Measurements from ENCODE around the gene PHAF1. TPM values are rescaled to one million over a fixed set of nuclear protein-coding genes. Genes with fewer than 3 reads are reported as not detected.

Gene PHAF1
- total and polyA plus RNA-seq, 9 of the 15 experiments (the other 6 are each of a cell fraction or from before 2014, with no cell fraction given) = 5.1 to 25.4 (median 13.8) TPM

- peaks cover 33 to 72% of the 10 kb centered on the region in 2 experiments for H3K4me1 ChIP-seq (replicated peaks in 1 of 2; ENCODE audit: control insufficient read depth in 2 of 2, insufficient read depth in 2 of 2, low read length in 2 of 2)
- 79% methylated on average over 14 of the region's 15 CpGs for WGBS (ENCODE audit: insufficient coverage, low coverage, missing lambda C conversion rate)
- CTCF ChIA-PET (ENCODE audit: low intra/inter-chr PET ratio) = no interaction called here
- no peak overlapping the region; a peak in 1 of 4 replicates for H3K9ac ChIP-seq (ENCODE audit: insufficient read depth in 1 of 2, low read depth in 2 of 2, low read length in 2 of 2)
- FAIRE-seq = no peak
- H3K9me3 ChIP-seq (replicated peaks; ENCODE audit: control insufficient read depth, insufficient read depth, low read depth, low read length) = no peaks in the 10 kb centered on the region
- peaks cover 11% of the 10 kb centered on the region for H4K20me1 ChIP-seq (replicated peaks; ENCODE audit: control insufficient read depth, insufficient read depth, low read length)
- peaks cover 11% of the 10 kb centered on the region for H3K36me3 ChIP-seq (ENCODE audit: control insufficient read depth, insufficient read depth, low read length)
- H3K9me1 ChIP-seq (ENCODE audit: control insufficient read depth, insufficient read depth, low read length) = no peaks in the 10 kb centered on the region
- no peak overlapping the region for H2AFZ ChIP-seq (ENCODE audit: low read depth, low read length)
- no peak overlapping the region for H3K4me2 ChIP-seq (ENCODE audit: insufficient read depth, low read length)
- H3K79me2 ChIP-seq (ENCODE audit: control insufficient read depth, insufficient read depth, low read length) = peaks cover 26% of the 10 kb centered on the region
- no TSS peak for BruUV-seq (replicated peaks)
- H3K4me3 ChIP-seq = no peak overlapping the region
- H3K27ac ChIP-seq (ENCODE audit: extremely low read depth, low read depth, low read length) = no peak overlapping the region
- ATAC-seq = no peak
- no peak for TF ChIP-seq SIX5 (IDR thresholded peaks at IDR 0.05; ENCODE audit: borderline replicate concordance in 1 of 2, insufficient read depth in 1 of 2, low read depth in 1 of 2, low read length in 2 of 2)
- no peak for TF ChIP-seq KAT8 (IDR thresholded peaks at IDR 0.05; ENCODE audit: low read depth)
- TF ChIP-seq NR2C1 (IDR thresholded peaks at IDR 0.05) = no peak
- TF ChIP-seq NR2C1 (tag; IDR thresholded peaks at IDR 0.05) = no peak
- TF ChIP-seq, protein P1, sequence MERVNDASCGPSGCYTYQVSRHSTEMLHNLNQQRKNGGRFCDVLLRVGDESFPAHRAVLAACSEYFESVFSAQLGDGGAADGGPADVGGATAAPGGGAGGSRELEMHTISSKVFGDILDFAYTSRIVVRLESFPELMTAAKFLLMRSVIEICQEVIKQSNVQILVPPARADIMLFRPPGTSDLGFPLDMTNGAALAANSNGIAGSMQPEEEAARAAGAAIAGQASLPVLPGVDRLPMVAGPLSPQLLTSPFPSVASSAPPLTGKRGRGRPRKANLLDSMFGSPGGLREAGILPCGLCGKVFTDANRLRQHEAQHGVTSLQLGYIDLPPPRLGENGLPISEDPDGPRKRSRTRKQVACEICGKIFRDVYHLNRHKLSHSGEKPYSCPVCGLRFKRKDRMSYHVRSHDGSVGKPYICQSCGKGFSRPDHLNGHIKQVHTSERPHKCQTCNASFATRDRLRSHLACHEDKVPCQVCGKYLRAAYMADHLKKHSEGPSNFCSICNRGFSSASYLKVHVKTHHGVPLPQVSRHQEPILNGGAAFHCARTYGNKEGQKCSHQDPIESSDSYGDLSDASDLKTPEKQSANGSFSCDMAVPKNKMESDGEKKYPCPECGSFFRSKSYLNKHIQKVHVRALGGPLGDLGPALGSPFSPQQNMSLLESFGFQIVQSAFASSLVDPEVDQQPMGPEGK (CRISPR knock-in tag; IDR thresholded peaks at IDR 0.05; ENCODE audit: borderline replicate concordance) = no peak
- no peak for TF ChIP-seq NCOA2 (IDR thresholded peaks at IDR 0.05; ENCODE audit: partially characterized antibody in 2 of 2)
- no peak for TF ChIP-seq AFF1 (IDR thresholded peaks at IDR 0.05; ENCODE audit: low read depth in 1 of 2, partially characterized antibody in 2 of 2)
- TF ChIP-seq ZNF511 (CRISPR knock-in tag; IDR thresholded peaks at IDR 0.05) = no peak
- no peak for TF ChIP-seq MEF2A (IDR thresholded peaks at IDR 0.05; ENCODE audit: control insufficient read depth, low read depth, low read length)
- no peak for TF ChIP-seq JUND (IDR thresholded peaks at IDR 0.05; ENCODE audit: borderline replicate concordance, low read depth, low read length)
- TF ChIP-seq JUND (tag; IDR thresholded peaks at IDR 0.05; ENCODE audit: borderline replicate concordance, low read depth, low read length) = no peak
- POLR2A ChIA-PET = interaction anchor here (1.0 kb wide), 1 partner anchor 12 kb away, joined by 3 read pairs; no protein-coding TSS in a partner anchor
- no peak for DNase-seq (ENCODE audit: extremely low read depth in 1 of 4, low spot score in 3 of 4)
- in situ Hi-C loops (cut with MboI) (no loop called here), intact Hi-C loops (cut with micrococcal nuclease) (loop anchor here (10.0 kb wide), 2 partner anchors 174 to 234 kb away; no protein-coding TSS in a partner anchor)
- H3K27me3 ChIP-seq (ENCODE audit: control insufficient read depth in 2 of 2, insufficient read depth in 2 of 2, low read length in 2 of 2) = no peaks in the 10 kb centered on the region
Measured at GRCh38 chr16:67188798-67189197, 79.1 kb downstream of the PHAF1 start.

Measured in K562 (cell line).